Measurements from ENCODE around the gene AACS. TPM values are rescaled to one million over a fixed set of nuclear protein-coding genes. Genes with fewer than 3 reads are reported as not detected.
"Not testable (repeated sequence)": the region's sequence is repeated elsewhere in the genome, so short reads cannot be mapped to it uniquely, and the experiment has no call there.

Gene AACS
- total RNA-seq, 2 experiments from 2014 or later = 10.2 to 24.6 TPM

DNA sequence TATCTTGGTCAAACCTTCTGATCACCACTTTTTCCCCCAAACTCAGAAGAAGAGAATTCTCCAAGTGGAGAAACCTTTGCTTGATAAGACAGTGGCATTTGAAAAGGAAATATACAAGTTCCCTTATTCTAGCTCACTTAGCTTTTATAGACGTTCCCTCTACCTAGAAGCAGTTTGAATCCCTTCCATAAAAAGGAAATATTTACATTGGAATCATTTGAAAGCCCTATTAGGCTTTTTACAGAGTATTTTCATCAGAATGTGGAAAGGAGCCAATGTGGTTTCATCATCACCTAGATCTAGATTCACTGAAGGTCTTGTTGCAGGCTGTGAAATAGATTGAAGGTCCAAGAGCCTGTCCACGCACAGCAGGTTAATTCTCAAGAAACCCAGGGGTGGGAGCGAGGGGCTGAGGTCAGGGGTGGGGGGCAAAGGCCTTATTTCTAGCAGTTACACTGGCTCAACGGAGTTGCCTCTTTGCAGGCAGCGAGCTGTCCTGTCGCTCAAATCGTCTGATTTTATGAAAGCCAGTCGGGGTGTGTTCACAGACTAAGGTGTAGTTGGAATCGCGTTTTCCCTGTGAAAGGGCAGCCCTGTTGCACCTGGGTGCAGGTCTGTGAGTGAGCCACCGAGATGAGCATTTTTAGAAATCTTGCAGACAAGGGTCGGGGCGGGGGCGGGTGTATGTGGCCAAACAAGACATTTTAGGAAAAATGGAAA lies 45.6 kb downstream of the AACS start:
- no peak for TF ChIP-seq EZH2phosphoT487 (IDR thresholded peaks at IDR 0.05; ENCODE audit: borderline replicate concordance, low read depth, low read length)
- TF ChIP-seq, protein P1, sequence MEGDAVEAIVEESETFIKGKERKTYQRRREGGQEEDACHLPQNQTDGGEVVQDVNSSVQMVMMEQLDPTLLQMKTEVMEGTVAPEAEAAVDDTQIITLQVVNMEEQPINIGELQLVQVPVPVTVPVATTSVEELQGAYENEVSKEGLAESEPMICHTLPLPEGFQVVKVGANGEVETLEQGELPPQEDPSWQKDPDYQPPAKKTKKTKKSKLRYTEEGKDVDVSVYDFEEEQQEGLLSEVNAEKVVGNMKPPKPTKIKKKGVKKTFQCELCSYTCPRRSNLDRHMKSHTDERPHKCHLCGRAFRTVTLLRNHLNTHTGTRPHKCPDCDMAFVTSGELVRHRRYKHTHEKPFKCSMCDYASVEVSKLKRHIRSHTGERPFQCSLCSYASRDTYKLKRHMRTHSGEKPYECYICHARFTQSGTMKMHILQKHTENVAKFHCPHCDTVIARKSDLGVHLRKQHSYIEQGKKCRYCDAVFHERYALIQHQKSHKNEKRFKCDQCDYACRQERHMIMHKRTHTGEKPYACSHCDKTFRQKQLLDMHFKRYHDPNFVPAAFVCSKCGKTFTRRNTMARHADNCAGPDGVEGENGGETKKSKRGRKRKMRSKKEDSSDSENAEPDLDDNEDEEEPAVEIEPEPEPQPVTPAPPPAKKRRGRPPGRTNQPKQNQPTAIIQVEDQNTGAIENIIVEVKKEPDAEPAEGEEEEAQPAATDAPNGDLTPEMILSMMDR (conservative IDR thresholded peaks at IDR 0.05; ENCODE audit: low read length) = no peak
- ChIA-PET CTCF (ENCODE audit: unreplicated experiment) (interaction anchor here (0.6 kb wide), 1 partner anchor 43 kb away, joined by 5 read pairs; no protein-coding TSS in a partner anchor), POLR2A (interaction anchor here (0.5 to 0.6 kb wide), 2 partner anchors 28 to 50 kb away, joined by 3 read pairs; no protein-coding TSS in a partner anchor)
- Histone ChIP-seq H3K4me1 (ENCODE audit: insufficient read depth, low read length, poor library complexity, severe bottlenecking) (no peaks in the 10 kb centered on the region), H3K36me3 (ENCODE audit: insufficient read depth, low read length) (no peaks in the 10 kb centered on the region), H3K79me2 (ENCODE audit: insufficient read depth, low read depth, low read length) (no peaks in the 10 kb centered on the region), H2AFZ (ENCODE audit: low read length) (no peak overlapping the region), H3K9me2 (ENCODE audit: insufficient read depth, low read length) (no peaks in the 10 kb centered on the region), H4K20me1 (ENCODE audit: insufficient read depth, low read length) (no peaks in the 10 kb centered on the region), H3K9me3 (ENCODE audit: low read length) (no peaks in the 10 kb centered on the region), H3K4me3 (ENCODE audit: low read depth, low read length, poor library complexity, severe bottlenecking) (no peak overlapping the region), H3K4me2 (ENCODE audit: low read length) (no peak overlapping the region), H3K27ac (ENCODE audit: low read depth, low read length, poor library complexity, severe bottlenecking) (no peak overlapping the region)
- no TSS peak for BruUV-seq (replicated peaks)
- intact Hi-C loops (cut with micrococcal nuclease; ENCODE audit: unreplicated experiment) = no loop called here
- no peak for DNase-seq (ENCODE audit: low spot score)

GRCh38 chr12:125111403-125111802 lies 46.2 kb downstream of the AACS start:
- BruUV-seq (replicated peaks) = TSS peak; percentile 26
- Histone ChIP-seq H3K79me2 (ENCODE audit: insufficient read depth, low read depth, low read length) (no peaks in the 10 kb centered on the region), H3K4me2 (ENCODE audit: low read length) (no peak overlapping the region), H3K27ac (ENCODE audit: low read depth, low read length, poor library complexity, severe bottlenecking) (no peak overlapping the region), H3K9me3 (ENCODE audit: low read length) (no peaks in the 10 kb centered on the region), H3K4me1 (ENCODE audit: insufficient read depth, low read length, poor library complexity, severe bottlenecking) (no peaks in the 10 kb centered on the region), H4K20me1 (ENCODE audit: insufficient read depth, low read length) (no peaks in the 10 kb centered on the region), H3K4me3 (ENCODE audit: low read depth, low read length, poor library complexity, severe bottlenecking) (no peak overlapping the region), H3K9me2 (ENCODE audit: insufficient read depth, low read length) (no peaks in the 10 kb centered on the region), H2AFZ (ENCODE audit: low read length) (no peak overlapping the region), H3K36me3 (ENCODE audit: insufficient read depth, low read length) (no peaks in the 10 kb centered on the region)
- CTCF ChIA-PET (ENCODE audit: unreplicated experiment) = no interaction called here
- POLR2A ChIA-PET = interaction anchor here (0.6 kb wide), 1 partner anchor 28 kb away, joined by 3 read pairs; no protein-coding TSS in a partner anchor
- intact Hi-C loops (cut with micrococcal nuclease; ENCODE audit: unreplicated experiment) = no loop called here
- no peak for DNase-seq (ENCODE audit: low spot score)
- no peak for TF ChIP-seq EZH2phosphoT487 (IDR thresholded peaks at IDR 0.05; ENCODE audit: borderline replicate concordance, low read depth, low read length)
- TF ChIP-seq, protein P1 (conservative IDR thresholded peaks at IDR 0.05; ENCODE audit: low read length) = no peak

DNA sequence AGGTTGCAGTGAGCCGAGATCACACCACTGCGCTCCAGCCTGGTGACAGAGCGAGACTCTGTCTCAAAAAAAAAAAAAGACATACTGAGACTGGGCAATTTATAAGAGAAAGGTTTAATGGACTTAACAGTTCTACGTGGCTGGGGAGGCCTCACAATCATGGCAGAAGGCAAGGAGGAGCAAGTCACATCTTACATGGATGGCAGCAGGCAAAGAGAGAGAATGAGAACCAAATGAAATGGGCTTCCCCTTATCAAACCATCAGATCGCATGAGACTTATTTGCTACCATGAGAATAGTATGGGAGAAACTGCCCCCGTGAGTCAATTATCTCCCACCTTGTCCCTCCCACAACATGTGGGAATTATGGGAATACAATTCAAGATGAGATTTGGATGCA lies 47.4 kb downstream of the AACS start:
- CTCF ChIA-PET (ENCODE audit: unreplicated experiment); H3K9me2 ChIP-seq (ENCODE audit: insufficient read depth, low read length); H3K79me2 ChIP-seq (ENCODE audit: insufficient read depth, low read depth, low read length); H2AFZ ChIP-seq (ENCODE audit: low read length); POLR2A ChIA-PET; H3K9me3 ChIP-seq (ENCODE audit: low read length); H3K4me2 ChIP-seq (ENCODE audit: low read length); DNase-seq (ENCODE audit: low spot score); H4K20me1 ChIP-seq (ENCODE audit: insufficient read depth, low read length); H3K27ac ChIP-seq (ENCODE audit: low read depth, low read length, poor library complexity, severe bottlenecking); H3K4me1 ChIP-seq (ENCODE audit: insufficient read depth, low read length, poor library complexity, severe bottlenecking); H3K4me3 ChIP-seq (ENCODE audit: low read depth, low read length, poor library complexity, severe bottlenecking); intact Hi-C loops (cut with micrococcal nuclease; ENCODE audit: unreplicated experiment); H3K36me3 ChIP-seq (ENCODE audit: insufficient read depth, low read length); BruUV-seq (replicated peaks): not testable (repeated sequence)
